ENCODE data around the gene RAB11B. TPM values are rescaled to one million over a fixed set of nuclear protein-coding genes. Genes with fewer than 3 reads are reported as not detected.
"Not testable (repeated sequence)": the region's sequence is repeated elsewhere in the genome, so short reads cannot be mapped to it uniquely, and the experiment has no call there.

The RAB11B gene
- total RNA-seq, 2 donors from 2014 or later, result 68.8 to 69.2 TPM

- H3K36me3 Mint-ChIP-seq (ENCODE audit: insufficient read depth in 2 of 2), result peaks cover 1 to 2% of the 10 kb centered on the region in 2 donors
- peak; percentile 28 to 37 for DNase-seq
- peaks cover 39% of the 10 kb centered on the region for H3K27me3 Mint-ChIP-seq (ENCODE audit: low read depth)
- peak; percentile 36 to 73 for ATAC-seq (replicated peaks in 1 of 2)
- peak overlapping the region; percentile 36 to 52 for H3K4me3 Mint-ChIP-seq
- no peak overlapping the region for H3K27ac Mint-ChIP-seq
- peaks cover 27% of the 10 kb centered on the region for H3K4me1 Mint-ChIP-seq (ENCODE audit: low read depth)
- no peaks in the 10 kb centered on the region for H3K9me3 Mint-ChIP-seq
These were observed 28.0 kb upstream of the RAB11B start for GRCh38 chr19:8361921-8362793.

DNA sequence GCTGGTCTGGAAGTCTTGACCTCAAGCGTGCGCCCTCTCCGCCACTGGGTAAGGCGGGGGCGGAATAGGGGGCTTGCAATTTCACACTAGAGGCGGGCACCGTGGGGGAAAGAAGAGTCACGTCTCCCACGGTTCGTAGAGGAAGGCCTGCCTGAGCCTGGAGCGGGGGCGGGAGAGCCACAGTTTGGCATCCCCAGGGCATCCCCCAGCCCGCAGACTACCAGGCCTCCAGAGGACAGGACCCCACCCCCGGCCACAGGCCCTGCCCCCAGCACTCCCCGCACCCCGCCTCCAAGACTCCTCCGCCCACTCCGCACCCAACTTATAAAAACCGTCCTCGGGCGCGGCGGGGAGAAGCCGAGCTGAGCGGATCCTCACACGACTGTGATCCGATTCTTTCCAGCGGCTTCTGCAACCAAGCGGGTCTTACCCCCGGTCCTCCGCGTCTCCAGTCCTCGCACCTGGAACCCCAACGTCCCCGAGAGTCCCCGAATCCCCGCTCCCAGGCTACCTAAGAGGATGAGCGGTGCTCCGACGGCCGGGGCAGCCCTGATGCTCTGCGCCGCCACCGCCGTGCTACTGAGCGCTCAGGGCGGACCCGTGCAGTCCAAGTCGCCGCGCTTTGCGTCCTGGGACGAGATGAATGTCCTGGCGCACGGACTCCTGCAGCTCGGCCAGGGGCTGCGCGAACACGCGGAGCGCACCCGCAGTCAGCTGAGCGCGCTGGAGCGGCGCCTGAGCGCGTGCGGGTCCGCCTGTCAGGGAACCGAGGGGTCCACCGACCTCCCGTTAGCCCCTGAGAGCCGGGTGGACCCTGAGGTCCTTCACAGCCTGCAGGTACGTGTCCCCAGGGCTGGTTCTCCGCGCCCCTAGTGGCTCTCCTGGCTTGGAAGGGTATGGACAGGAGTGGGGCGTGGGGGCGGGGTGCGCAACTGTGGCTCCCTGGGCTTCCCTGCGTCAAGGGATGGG, 26.1 kb upstream of the RAB11B start, which contains the start of gene ANGPTL4:
TSS of gene ANGPTL4 (plus strand) at position 353 of the 969 bp plus-strand sequence. CDS start at position 520, 167 bp downstream.
- H3K36me3 Mint-ChIP-seq (ENCODE audit: insufficient read depth in 2 of 2), result peaks cover 1 to 2% of the 10 kb centered on the region in 2 donors
- peak within 1 kb of the TSS; percentile 88 to 98 for H3K4me3 Mint-ChIP-seq
- peak within 1 kb of the TSS; percentile 59 for H3K27ac Mint-ChIP-seq
- H3K9me3 Mint-ChIP-seq, result no peaks in the 10 kb centered on the region
- peaks cover 58% of the 10 kb centered on the region for H3K27me3 Mint-ChIP-seq (ENCODE audit: low read depth)
- peaks cover 34% of the 10 kb centered on the region for H3K4me1 Mint-ChIP-seq (ENCODE audit: low read depth)
- ATAC-seq (replicated peaks in 1 of 2), result peak; percentile 80 to 85
- peak; percentile 69 to 78 for DNase-seq

DNA sequence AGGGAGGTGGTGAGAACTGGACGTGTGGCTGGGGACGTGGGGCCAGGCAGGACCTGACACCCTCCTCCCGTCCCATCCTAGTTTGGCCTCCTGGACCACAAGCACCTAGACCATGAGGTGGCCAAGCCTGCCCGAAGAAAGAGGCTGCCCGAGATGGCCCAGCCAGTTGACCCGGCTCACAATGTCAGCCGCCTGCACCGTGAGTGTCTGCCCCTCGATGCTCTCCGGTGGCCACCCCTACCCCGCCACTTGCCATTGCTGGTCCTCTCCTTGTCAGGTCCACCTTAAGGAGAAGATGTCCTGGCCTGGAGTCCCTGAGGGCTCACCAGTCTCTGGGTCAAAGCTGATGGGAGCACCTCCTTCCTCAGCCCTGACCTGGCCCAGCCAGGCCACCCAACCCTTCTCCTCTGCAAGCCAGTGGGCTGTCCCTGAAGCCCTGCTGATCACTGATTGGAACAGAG, 24.0 kb upstream of the RAB11B start:
- Mint-ChIP-seq H3K27ac (no peak overlapping the region), H3K9me3 (no peaks in the 10 kb centered on the region), H3K27me3 (ENCODE audit: low read depth) (peaks cover 58% of the 10 kb centered on the region), H3K4me1 (ENCODE audit: low read depth) (peaks cover 34% of the 10 kb centered on the region), H3K36me3 (ENCODE audit: insufficient read depth in 2 of 2) (peaks cover 1 to 2% of the 10 kb centered on the region in 2 donors), H3K4me3 (no peak overlapping the region)
- ATAC-seq (replicated peaks in 1 of 2), result no peak
- no peak for DNase-seq

DNA sequence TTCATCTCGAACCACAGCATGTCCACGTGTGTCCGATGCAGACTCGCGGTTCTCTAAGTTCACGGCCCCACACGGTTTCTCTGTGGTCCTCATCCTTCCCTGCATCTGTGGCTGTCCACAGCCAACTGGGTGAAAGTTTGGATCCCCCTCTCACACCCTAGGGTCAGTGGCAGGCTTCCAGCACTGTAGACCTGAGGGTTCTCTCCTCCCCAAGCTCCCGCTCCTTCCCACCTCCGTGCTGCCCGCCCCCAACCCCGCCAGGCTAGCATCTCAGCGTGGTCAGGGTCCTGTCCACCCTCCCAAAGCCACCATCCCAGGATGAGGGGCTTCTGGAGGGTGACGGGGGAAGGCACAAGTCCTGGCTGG, 23.2 kb upstream of the RAB11B start:
- Mint-ChIP-seq H3K4me1 (ENCODE audit: low read depth) (peaks cover 29% of the 10 kb centered on the region), H3K4me3 (no peak overlapping the region), H3K27me3 (ENCODE audit: low read depth) (peaks cover 52% of the 10 kb centered on the region), H3K27ac (no peak overlapping the region), H3K9me3 (no peaks in the 10 kb centered on the region), H3K36me3 (ENCODE audit: insufficient read depth in 2 of 2) (peaks cover 1 to 2% of the 10 kb centered on the region in 2 donors)
- ATAC-seq (replicated peaks in 1 of 2) (no peak), DNase-seq (no peak)

DNA sequence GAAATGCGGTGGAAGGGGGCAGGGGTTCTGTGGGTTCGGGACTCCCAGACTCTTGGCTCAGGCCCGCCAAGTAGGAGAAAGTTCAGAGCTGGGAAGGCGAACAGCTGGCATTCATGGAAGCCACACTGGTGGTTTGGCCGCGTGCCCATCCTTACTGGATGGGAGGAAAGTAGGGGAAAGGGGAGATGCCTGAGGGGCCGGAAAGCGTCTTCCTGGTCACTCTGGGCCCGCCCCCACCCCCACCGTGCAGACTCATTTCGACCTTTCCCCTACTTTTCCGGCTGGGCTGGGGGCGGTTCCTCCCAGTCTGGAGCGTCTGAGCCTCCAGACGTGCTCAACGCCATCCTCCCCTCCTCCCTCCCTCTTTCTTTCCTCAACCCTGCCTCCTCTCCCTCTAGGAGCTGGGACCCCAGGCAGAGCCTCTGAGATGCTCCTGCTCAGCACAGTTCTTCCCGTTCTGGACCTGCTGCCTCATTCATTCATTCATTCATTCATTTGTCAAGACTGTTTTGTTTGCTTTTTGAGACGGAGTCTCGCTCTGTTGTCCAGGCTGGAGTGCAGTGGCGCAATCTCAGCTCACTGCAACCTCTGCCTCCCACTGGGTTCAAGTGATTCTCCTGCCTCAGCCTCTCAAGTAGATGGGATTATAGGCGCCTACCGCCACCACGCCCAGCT, 22.7 kb upstream of the RAB11B start:
- Mint-ChIP-seq H3K27ac (no peak overlapping the region), H3K9me3 (no peaks in the 10 kb centered on the region), H3K36me3 (ENCODE audit: insufficient read depth in 2 of 2) (peaks cover 1 to 2% of the 10 kb centered on the region in 2 donors), H3K27me3 (ENCODE audit: low read depth) (peaks cover 52% of the 10 kb centered on the region), H3K4me3 (no peak overlapping the region), H3K4me1 (ENCODE audit: low read depth) (peaks cover 24% of the 10 kb centered on the region)
- no peak for DNase-seq
- ATAC-seq (replicated peaks in 1 of 2), result no peak

DNA sequence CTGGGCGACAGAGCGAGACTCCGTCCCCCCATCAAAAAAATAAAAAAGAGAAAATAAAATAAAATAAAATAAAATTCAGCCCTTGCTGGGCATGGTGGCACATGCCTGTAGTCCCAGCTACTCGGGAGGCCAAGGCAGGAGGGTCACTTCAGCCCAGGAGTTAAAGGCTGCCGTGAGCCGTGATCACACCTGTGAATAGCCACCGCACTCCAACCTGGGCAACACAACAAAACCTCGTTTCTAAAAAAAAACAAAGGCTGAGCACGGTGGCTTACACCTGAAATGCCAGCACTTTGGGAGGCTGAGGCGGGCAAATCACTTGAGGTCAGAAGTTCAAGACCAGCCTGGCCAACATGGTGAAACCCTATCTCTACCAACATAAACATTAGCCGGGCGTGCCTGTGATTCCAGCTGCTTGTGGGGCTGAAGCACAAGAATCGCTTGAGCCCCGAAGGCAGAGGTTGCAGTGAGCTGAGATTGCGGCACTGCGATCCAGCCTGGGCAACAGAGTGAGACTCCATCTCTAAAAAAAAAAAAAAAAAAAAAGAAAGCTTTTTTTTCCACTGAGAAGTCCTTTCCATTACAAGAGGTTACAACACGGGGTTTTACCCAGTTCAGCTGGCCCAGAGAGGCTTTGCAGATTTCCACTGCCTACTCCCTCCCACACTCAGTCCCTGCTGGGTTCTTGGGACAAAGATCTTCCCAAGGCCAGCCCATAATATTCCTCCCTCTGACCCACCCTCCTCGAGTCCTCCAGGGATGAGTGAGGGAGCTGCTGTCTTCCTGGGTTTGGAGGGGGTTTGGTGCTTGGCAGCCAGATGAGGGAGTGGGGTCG, 19.8 kb upstream of the RAB11B start:
- ATAC-seq (replicated peaks in 1 of 2) (no peak), DNase-seq (no peak)
- Mint-ChIP-seq H3K27me3 (ENCODE audit: low read depth) (peaks cover 36% of the 10 kb centered on the region), H3K9me3 (no peaks in the 10 kb centered on the region), H3K4me1 (ENCODE audit: low read depth) (peaks cover 9% of the 10 kb centered on the region), H3K4me3 (no peak overlapping the region), H3K36me3 (ENCODE audit: insufficient read depth in 2 of 2) (no peaks in the 10 kb centered on the region), H3K27ac (no peak overlapping the region)

DNA sequence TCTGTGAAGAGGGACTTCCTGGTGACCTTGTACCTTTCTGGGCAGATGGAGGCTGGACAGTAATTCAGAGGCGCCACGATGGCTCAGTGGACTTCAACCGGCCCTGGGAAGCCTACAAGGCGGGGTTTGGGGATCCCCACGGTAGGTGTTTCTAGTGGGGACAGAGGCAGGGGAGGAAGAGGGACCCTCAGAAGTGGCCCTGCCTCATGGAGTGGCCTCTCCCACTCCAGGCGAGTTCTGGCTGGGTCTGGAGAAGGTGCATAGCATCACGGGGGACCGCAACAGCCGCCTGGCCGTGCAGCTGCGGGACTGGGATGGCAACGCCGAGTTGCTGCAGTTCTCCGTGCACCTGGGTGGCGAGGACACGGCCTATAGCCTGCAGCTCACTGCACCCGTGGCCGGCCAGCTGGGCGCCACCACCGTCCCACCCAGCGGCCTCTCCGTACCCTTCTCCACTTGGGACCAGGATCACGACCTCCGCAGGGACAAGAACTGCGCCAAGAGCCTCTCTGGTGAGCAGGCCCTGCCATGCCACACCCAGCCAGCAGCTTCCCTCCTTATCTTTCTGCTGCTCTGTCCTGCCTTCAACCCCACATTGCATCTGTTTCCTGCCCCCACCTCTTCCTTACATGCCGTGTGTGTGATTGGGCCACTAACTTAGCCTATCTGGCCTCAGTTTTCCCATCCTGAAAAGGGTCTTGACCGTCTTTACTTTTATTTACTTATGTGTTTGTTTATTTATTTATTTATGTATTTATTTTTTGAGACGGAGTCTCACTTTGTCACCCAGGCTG, 19.0 kb upstream of the RAB11B start:
- H3K9me3 Mint-ChIP-seq, result no peaks in the 10 kb centered on the region
- no peak overlapping the region for H3K27ac Mint-ChIP-seq
- DNase-seq, result no peak
- no peak for ATAC-seq (replicated peaks in 1 of 2)
- no peak overlapping the region for H3K4me3 Mint-ChIP-seq
- no peaks in the 10 kb centered on the region for H3K36me3 Mint-ChIP-seq (ENCODE audit: insufficient read depth in 2 of 2)
- H3K4me1 Mint-ChIP-seq (ENCODE audit: low read depth), result peaks cover 9% of the 10 kb centered on the region
- peaks cover 28% of the 10 kb centered on the region for H3K27me3 Mint-ChIP-seq (ENCODE audit: low read depth)

DNA sequence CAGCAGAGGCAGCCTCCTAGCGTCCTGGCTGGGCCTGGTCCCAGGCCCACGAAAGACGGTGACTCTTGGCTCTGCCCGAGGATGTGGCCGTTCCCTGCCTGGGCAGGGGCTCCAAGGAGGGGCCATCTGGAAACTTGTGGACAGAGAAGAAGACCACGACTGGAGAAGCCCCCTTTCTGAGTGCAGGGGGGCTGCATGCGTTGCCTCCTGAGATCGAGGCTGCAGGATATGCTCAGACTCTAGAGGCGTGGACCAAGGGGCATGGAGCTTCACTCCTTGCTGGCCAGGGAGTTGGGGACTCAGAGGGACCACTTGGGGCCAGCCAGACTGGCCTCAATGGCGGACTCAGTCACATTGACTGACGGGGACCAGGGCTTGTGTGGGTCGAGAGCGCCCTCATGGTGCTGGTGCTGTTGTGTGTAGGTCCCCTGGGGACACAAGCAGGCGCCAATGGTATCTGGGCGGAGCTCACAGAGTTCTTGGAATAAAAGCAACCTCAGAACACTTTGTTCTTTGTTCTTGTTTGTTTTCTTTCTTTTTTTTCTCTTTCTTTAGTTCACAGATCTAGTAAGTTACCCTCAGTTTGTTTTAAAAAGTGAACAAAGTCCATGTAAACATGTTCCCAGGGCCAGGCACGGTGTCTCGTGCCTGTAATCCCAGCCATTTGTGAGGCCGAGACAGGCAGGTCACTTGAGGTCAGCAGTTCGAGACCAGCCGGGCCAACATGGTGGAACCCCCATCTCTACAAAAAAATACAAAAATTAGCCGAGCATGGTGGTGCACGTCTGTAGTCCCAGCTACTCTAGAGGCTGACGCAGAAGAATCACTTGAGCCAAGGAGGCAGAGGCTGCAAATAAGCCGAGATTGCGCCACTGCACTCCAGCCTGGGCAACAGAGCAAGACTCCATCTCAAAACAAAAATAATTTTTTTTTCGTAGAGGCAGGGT, 16.0 kb upstream of the RAB11B start:
- H3K4me3 Mint-ChIP-seq, result no peak overlapping the region
- no peaks in the 10 kb centered on the region for H3K36me3 Mint-ChIP-seq (ENCODE audit: insufficient read depth in 2 of 2)
- H3K27me3 Mint-ChIP-seq (ENCODE audit: low read depth), result no peaks in the 10 kb centered on the region
- no peak for DNase-seq
- H3K27ac Mint-ChIP-seq, result no peak overlapping the region
- no peaks in the 10 kb centered on the region for H3K9me3 Mint-ChIP-seq
- no peak for ATAC-seq (replicated peaks in 1 of 2)
- peaks cover 8% of the 10 kb centered on the region for H3K4me1 Mint-ChIP-seq (ENCODE audit: low read depth)

- not testable (repeated sequence) for H3K27me3 Mint-ChIP-seq (ENCODE audit: low read depth); H3K4me3 Mint-ChIP-seq; H3K9me3 Mint-ChIP-seq; H3K36me3 Mint-ChIP-seq (ENCODE audit: insufficient read depth in 2 of 2); DNase-seq; H3K27ac Mint-ChIP-seq; H3K4me1 Mint-ChIP-seq (ENCODE audit: low read depth); ATAC-seq (replicated peaks in 1 of 2)
These were observed 14.4 kb upstream of the RAB11B start for GRCh38 chr19:8375766-8376165.

GRCh38 chr19:8376373-8376974, 13.7 kb upstream of the RAB11B start:
- not testable (repeated sequence) for DNase-seq; H3K4me1 Mint-ChIP-seq (ENCODE audit: low read depth); H3K36me3 Mint-ChIP-seq (ENCODE audit: insufficient read depth in 2 of 2); H3K9me3 Mint-ChIP-seq; H3K27me3 Mint-ChIP-seq (ENCODE audit: low read depth); ATAC-seq (replicated peaks in 1 of 2); H3K27ac Mint-ChIP-seq; H3K4me3 Mint-ChIP-seq
